C4-2B (cell line): ENCODE data around the gene ZNF205.

ENCODE experiments used
- H3K27ac ChIP-seq: fragments of 450-650 bp; 2 replicates; pipeline ENCODE4 v1.5.1; 2017
- ZFX ChIP-seq: fragments of 450-650 bp; IDR thresholded peaks from 2 replicates; pipeline ENCODE4 v1.6.1; 2017
- TF ChIP-seq, protein P1 (sequence below): fragments of 450-650 bp; conservative IDR thresholded peaks from 2 replicates; pipeline ENCODE4 v1.5.1; 2017; ENCODE audit warnings: mild to moderate bottlenecking

Gene ZNF205

GRCh38 chr16:3121851-3122467, 9.6 kb downstream of the ZNF205 start:
- no peak for TF ChIP-seq ZFX
- TF ChIP-seq, protein P1, sequence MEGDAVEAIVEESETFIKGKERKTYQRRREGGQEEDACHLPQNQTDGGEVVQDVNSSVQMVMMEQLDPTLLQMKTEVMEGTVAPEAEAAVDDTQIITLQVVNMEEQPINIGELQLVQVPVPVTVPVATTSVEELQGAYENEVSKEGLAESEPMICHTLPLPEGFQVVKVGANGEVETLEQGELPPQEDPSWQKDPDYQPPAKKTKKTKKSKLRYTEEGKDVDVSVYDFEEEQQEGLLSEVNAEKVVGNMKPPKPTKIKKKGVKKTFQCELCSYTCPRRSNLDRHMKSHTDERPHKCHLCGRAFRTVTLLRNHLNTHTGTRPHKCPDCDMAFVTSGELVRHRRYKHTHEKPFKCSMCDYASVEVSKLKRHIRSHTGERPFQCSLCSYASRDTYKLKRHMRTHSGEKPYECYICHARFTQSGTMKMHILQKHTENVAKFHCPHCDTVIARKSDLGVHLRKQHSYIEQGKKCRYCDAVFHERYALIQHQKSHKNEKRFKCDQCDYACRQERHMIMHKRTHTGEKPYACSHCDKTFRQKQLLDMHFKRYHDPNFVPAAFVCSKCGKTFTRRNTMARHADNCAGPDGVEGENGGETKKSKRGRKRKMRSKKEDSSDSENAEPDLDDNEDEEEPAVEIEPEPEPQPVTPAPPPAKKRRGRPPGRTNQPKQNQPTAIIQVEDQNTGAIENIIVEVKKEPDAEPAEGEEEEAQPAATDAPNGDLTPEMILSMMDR = no peak
- no peak overlapping the region for H3K27ac ChIP-seq

DNA sequence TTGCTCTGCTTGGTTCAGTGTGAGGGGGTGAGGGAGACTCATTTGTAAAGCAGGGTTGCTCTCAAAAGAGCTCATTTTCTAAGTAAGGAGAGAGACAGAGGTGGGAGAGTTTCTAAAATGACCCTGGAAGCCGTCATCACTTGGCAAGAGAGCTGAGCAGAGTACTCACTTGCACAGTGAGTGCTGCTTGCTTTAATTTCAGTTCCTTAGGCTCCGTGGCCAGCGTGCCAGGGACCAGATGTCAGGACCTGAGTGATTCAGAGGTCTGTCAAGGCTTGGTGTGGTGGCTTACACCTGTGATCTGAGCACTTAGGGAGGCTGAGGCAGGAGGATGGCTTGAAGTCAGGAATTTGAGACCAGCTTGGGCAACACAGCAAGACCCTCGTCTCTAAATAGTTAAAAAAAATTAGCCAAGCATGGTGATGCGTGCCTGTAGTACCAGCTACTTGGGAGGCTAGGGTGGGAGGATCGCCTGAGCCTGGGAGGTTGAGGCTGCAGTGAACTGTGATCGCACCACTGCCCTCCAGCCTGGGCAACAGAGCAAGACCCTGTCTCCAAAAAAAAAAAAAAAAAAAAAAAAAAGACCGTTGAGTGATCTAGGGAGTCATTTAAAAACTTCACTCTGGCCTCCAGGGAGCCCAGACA, 10.7 kb downstream of the ZNF205 start:
- TF ChIP-seq ZFX = no peak
- TF ChIP-seq, protein P1 = no peak
- no peak overlapping the region for H3K27ac ChIP-seq

DNA sequence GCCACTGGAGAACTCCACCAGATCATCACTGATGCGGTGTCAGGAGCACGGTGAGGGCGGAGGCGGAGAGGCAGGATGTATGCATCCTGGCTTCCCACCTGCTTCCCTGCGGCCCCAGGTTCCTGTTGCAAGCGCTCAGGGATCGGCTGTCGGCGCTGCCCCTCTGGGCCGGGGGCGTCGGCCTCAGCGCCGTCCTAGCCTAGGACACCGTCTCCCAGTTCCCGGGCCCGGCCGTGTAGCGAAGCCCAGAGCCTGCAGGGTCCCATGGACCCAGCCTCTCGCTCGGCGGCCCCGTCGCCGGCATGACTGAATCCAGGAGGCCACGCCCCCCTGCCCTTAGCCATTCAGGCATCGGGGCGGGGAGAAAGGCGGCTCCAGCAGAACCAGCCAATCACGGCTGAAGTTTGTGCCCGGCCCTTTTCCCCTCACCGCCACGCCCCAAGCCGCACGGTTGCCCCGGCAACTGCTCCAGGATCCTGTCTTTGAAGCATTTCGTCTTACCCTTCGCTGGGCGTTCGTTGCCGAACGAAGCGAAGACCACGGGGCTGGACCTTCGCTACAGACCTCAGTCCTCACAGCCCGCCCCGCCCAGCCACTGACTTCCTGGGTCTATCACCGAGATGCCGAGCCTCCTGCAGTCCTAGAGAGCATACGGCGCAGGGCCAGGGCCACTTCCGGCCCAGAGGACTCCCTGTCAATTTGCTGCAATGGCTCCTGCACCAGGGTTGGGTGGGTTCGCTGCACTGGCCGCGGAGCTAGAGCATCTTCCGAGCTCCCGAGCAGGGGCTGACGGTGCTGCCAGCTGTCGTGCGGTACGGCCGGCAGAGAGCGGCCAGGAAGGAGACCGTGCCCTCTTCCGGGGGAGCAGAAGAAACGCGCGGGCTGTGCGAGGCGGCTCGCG, 11.8 kb downstream of the ZNF205 start:
- no peak for TF ChIP-seq ZFX
- TF ChIP-seq, protein P1 = peak; percentile 40; the same call in 1 of the 2 replicates
- H3K27ac ChIP-seq = peak overlapping the region; percentile 80

- TF ChIP-seq, protein P1 = no peak
- TF ChIP-seq ZFX = no peak
- H3K27ac ChIP-seq = no peak overlapping the region
These were observed 15.4 kb downstream of the ZNF205 start for GRCh38 chr16:3127745-3128144.

DNA sequence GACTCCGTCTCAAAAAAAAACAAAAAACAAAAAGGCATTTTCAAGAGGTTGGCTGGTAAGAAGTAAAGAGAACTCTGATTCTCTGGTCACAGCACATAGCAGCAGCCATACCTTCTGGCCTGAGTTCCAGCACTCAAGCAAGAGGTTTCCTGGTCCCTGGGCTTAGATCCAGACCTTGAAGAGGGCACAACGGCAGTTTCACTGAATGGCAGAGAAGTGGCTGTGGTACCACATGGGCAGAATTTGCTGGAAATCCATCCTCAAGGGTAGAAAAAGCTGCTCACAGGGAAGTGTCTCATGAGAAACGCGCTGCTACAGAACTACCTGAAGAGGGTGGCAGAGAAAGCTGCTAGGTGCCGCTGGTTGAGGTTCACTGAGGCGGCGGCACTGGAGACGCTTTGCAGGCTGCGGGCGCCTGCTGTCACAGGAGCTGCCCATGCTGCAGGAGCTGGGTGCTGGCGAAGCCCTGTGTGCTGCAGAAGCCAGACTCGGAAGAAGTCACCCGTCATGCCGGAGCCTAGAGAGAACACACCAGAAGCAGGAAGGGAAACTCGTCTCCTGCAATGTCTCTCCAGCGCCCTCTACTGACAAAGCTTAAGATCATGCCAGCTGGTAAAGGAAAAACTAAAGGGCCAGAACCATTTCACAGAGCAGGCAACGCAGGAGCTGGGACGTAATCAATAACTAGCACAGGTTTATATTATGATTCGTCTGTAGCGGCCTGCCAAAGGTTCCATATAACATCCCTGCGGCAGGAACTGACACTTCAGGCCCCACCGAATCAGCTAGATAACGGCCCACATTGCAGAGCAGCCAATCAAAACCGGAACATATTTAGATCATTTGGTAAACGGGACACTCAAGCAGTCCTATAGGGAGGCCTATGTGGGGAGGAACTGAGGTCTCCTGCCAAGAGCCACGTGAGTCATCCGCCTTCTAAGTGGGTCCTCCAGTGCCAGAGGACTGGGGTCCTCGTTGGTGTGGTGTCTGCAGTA, 17.0 kb downstream of the ZNF205 start:
- H3K27ac ChIP-seq = peak overlapping the region; percentile 75
- TF ChIP-seq, protein P1 = peak; percentile 97
- TF ChIP-seq ZFX = no peak

DNA sequence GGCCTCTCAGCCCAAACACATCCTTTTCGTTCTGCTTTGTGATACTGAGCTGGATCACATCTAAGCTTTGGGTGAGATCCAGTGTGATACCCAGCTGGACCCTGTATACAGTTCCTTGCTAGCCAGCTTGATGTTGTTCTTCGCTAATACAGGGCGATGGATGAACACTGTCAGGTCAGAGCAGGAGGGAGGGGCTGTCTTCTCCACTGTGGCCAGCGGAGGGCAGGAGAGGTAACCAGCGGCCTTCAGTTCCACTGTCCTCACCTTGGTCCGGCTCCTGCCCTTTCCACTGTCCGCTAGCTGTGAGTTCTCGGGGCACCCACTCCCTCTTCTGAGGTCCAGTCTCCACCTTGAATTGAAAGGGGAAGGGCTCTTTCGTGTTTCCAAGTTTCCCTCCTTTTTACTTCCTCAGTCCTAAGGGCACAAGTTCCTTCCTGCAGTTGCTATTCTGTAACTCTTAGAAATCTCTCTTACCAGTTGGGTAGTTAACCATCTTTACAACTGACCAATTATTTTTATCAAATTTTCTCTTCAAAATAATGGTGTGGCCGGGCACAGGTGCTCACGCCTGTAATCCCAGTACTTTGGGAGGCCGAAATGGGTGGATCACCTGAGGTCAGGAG, 19.5 kb downstream of the ZNF205 start:
- TF ChIP-seq, protein P1 = peak; percentile 78
- TF ChIP-seq ZFX = no peak

More for the DNA sequence above, 19.5 kb downstream of the ZNF205 start:
- no peak overlapping the region for H3K27ac ChIP-seq
